GM12872 (cell line): ENCODE measurements around the gene NIPAL1.

Experiments used
- CTCF ChIP-seq: IDR thresholded peaks from 3 replicates; pipeline ENCODE4 v1.5.1; 2011; ENCODE audit warnings: low read depth, mild to moderate bottlenecking, low read length, moderate library complexity; ENCODE audit not compliant: insufficient read depth

The NIPAL1 gene

GRCh38 chr4:48065587-48066052 lies 49.0 kb downstream of the NIPAL1 start:
- 0 out of 3 replicates have a peak, but pooled peaks have one; percentile 8 for TF ChIP-seq CTCF

GRCh38 chr4:48067536-48067935 lies 51.0 kb downstream of the NIPAL1 start:
- TF ChIP-seq CTCF: no peak

GRCh38 chr4:48068182-48068581 lies 51.6 kb downstream of the NIPAL1 start:
- TF ChIP-seq CTCF: no peak

GRCh38 chr4:48069026-48069425 lies 52.5 kb downstream of the NIPAL1 start:
- no peak for TF ChIP-seq CTCF

- no peak for TF ChIP-seq CTCF
These were observed 54.6 kb downstream of the NIPAL1 start for GRCh38 chr4:48071191-48071590.

GRCh38 chr4:48073567-48074103 lies 57.1 kb downstream of the NIPAL1 start:
- TF ChIP-seq CTCF: no peak

- TF ChIP-seq CTCF: no peak
These were observed 58.1 kb downstream of the NIPAL1 start for GRCh38 chr4:48074657-48075056.

- TF ChIP-seq CTCF: no peak
These were observed 61.9 kb downstream of the NIPAL1 start for GRCh38 chr4:48078425-48078824.
